MM.1S (cell line): ENCODE measurements around the gene ZNF425.
"Not testable (repeated sequence)": the region's sequence is repeated elsewhere in the genome, so short reads cannot be mapped to it uniquely, and the experiment has no call there.

ENCODE experiments used
- DNase-seq: peaks from one replicate; pipeline ENCODE4 v3.0.0-alpha.2; 2015
- H2AFZ ChIP-seq: fragments of 300-600 bp; sonication (generic); 2 replicates; pipeline ENCODE4 v1.6.0; 2016; ENCODE audit warnings: antibody characterized with exemption, low read length
- H3F3A ChIP-seq: fragments of 300-600 bp; sonication (generic); 2 replicates; pipeline ENCODE4 v1.6.1; 2016; ENCODE audit warnings: mild to moderate bottlenecking, antibody characterized with exemption, low read length, moderate library complexity, mixed read lengths; ENCODE audit not compliant: insufficient read depth
- H3K27ac ChIP-seq: fragments of 300-600 bp; sonication (generic); 2 replicates; pipeline ENCODE4 v1.5.1; 2016; ENCODE audit warnings: mild to moderate bottlenecking, low read length
- H3K27me3 ChIP-seq: fragments of 300-600 bp; sonication (generic); replicated peaks from 2 replicates; pipeline ENCODE4 v1.6.0; 2016; ENCODE audit warnings: low read length; ENCODE audit not compliant: insufficient read depth
- H3K36me3 ChIP-seq: fragments of 300-600 bp; sonication (generic); replicated peaks from 2 replicates; pipeline ENCODE4 v1.6.1; 2016; ENCODE audit warnings: mild to moderate bottlenecking, low read length, mixed read lengths; ENCODE audit not compliant: insufficient read depth
- H3K4me1 ChIP-seq: fragments of 300-600 bp; sonication (generic); 2 replicates; pipeline ENCODE4 v1.6.1; 2016; ENCODE audit warnings: low read length, mixed read lengths
- H3K4me2 ChIP-seq: fragments of 300-600 bp; sonication (generic); 2 replicates; pipeline ENCODE4 v1.6.0; 2016; ENCODE audit warnings: low read depth, low read length
- H3K4me3 ChIP-seq: fragments of 300-600 bp; sonication (generic); 2 replicates; pipeline ENCODE4 v1.5.1; 2016; ENCODE audit warnings: low read length, mixed read lengths
- H3K79me2 ChIP-seq: fragments of 300-600 bp; sonication (generic); 2 replicates; pipeline ENCODE4 v1.6.1; 2016; ENCODE audit warnings: mixed run types, low read length, mixed read lengths
- H3K9ac ChIP-seq: fragments of 300-600 bp; sonication (generic); 2 replicates; pipeline ENCODE4 v1.6.1; 2016; ENCODE audit warnings: low read length, mixed read lengths
- H3K9me2 ChIP-seq: fragments of 300-600 bp; sonication (generic); replicated peaks from 2 replicates; pipeline ENCODE4 v1.6.1; 2016; ENCODE audit warnings: mild to moderate bottlenecking, low read length, mixed read lengths; ENCODE audit not compliant: insufficient read depth
- H3K9me3 ChIP-seq: fragments of 300-600 bp; sonication (generic); replicated peaks from 2 replicates; pipeline ENCODE4 v1.6.1; 2016; ENCODE audit warnings: mild to moderate bottlenecking, low read length, mixed read lengths; ENCODE audit not compliant: insufficient read depth
- H4K20me1 ChIP-seq: fragments of 300-600 bp; sonication (generic); 2 replicates; pipeline ENCODE4 v1.6.1; 2016; ENCODE audit warnings: mild to moderate bottlenecking, low read length, moderate library complexity, mixed read lengths; ENCODE audit not compliant: insufficient read depth
- CTCF ChIP-seq: fragments of 300-600 bp; sonication (generic); IDR thresholded peaks from 2 replicates; pipeline ENCODE4 v1.5.1; 2016; ENCODE audit warnings: antibody characterized with exemption, low read length, mixed read lengths
- EZH2 ChIP-seq: fragments of 300-600 bp; sonication (generic); optimal IDR thresholded peaks from 2 replicates; pipeline ENCODE3; 2017; ENCODE audit warnings: low read depth, mild to moderate bottlenecking, antibody characterized with exemption, low read length, mixed read lengths
- EZH2phosphoT487 ChIP-seq: fragments of 300-600 bp; sonication (generic); IDR thresholded peaks from 2 replicates; pipeline ENCODE4 v1.6.1; 2018; ENCODE audit warnings: antibody characterized with exemption, low read length

Gene ZNF425

GRCh38 chr7:149063476-149063875 is 62.6 kb downstream of the ZNF425 start:
- H3K4me1 ChIP-seq = no peaks in the 10 kb centered on the region
- no peak overlapping the region for H2AFZ ChIP-seq
- no peaks in the 10 kb centered on the region for H3K9me3 ChIP-seq
- no peak overlapping the region for H3K9ac ChIP-seq
- H3K27me3 ChIP-seq = no peaks in the 10 kb centered on the region
- H3K36me3 ChIP-seq = no peaks in the 10 kb centered on the region
- DNase-seq = no peak
- no peak overlapping the region for H3K4me3 ChIP-seq
- no peaks in the 10 kb centered on the region for H4K20me1 ChIP-seq
- H3F3A ChIP-seq = 0 out of 2 replicates have a peak, but pooled peaks cover 8% of the 10 kb centered on the region
- no peak overlapping the region for H3K4me2 ChIP-seq
- no peak overlapping the region for H3K27ac ChIP-seq
- no peaks in the 10 kb centered on the region for H3K79me2 ChIP-seq
- TF ChIP-seq EZH2phosphoT487 (no peak), EZH2 (no peak), CTCF (no peak)
- H3K9me2 ChIP-seq = no peaks in the 10 kb centered on the region

GRCh38 chr7:149062217-149062899 is 63.8 kb downstream of the ZNF425 start:
- H3K9ac ChIP-seq, H3F3A ChIP-seq, H3K4me3 ChIP-seq, H4K20me1 ChIP-seq, H3K27me3 ChIP-seq, DNase-seq, H3K9me3 ChIP-seq, H3K4me2 ChIP-seq, H3K9me2 ChIP-seq, H3K4me1 ChIP-seq, H3K36me3 ChIP-seq, H3K27ac ChIP-seq, H3K79me2 ChIP-seq, H2AFZ ChIP-seq: not testable (repeated sequence)

GRCh38 chr7:149060156-149060555 is 66.0 kb downstream of the ZNF425 start:
- Histone ChIP-seq H3F3A (0 out of 2 replicates have a peak, but pooled peaks cover 3% of the 10 kb centered on the region), H3K36me3 (no peaks in the 10 kb centered on the region), H4K20me1 (no peaks in the 10 kb centered on the region), H3K27ac (no peak overlapping the region), H3K9ac (no peak overlapping the region), H3K9me3 (no peaks in the 10 kb centered on the region), H3K4me1 (no peaks in the 10 kb centered on the region), H3K27me3 (no peaks in the 10 kb centered on the region), H3K79me2 (no peaks in the 10 kb centered on the region), H3K4me2 (no peak overlapping the region), H2AFZ (no peak overlapping the region), H3K9me2 (no peaks in the 10 kb centered on the region), H3K4me3 (no peak overlapping the region)
- no peak for DNase-seq
- TF ChIP-seq EZH2phosphoT487 (no peak), CTCF (no peak)

- H3K9me2 ChIP-seq = no peaks in the 10 kb centered on the region
- no peaks in the 10 kb centered on the region for H3K79me2 ChIP-seq
- H4K20me1 ChIP-seq = no peaks in the 10 kb centered on the region
- no peak overlapping the region for H3K27ac ChIP-seq
- H3K27me3 ChIP-seq = no peaks in the 10 kb centered on the region
- H2AFZ ChIP-seq = no peak overlapping the region
- TF ChIP-seq EZH2 = no peak
- no peak for TF ChIP-seq CTCF
- no peak for TF ChIP-seq EZH2phosphoT487
- no peaks in the 10 kb centered on the region for H3K36me3 ChIP-seq
- H3K4me2 ChIP-seq = no peak overlapping the region
- H3K9me3 ChIP-seq = no peaks in the 10 kb centered on the region
- no peak for DNase-seq
- H3K9ac ChIP-seq = no peak overlapping the region
- H3K4me3 ChIP-seq = no peak overlapping the region
- no peaks in the 10 kb centered on the region for H3K4me1 ChIP-seq
- H3F3A ChIP-seq = no peaks in the 10 kb centered on the region
Measured at GRCh38 chr7:149053885-149054284, 72.2 kb downstream of the ZNF425 start.
